HG03460 (cell line): ENCODE results near the gene C18orf63.
A peak's percentile ranks its signal among the peaks of the same experiment; 100 is the strongest.

Experiments used
- ATAC-seq: cut with Tn5 transposase; IDR thresholded peaks from one replicate; pipeline ENCODE4 v1.9.1; 2021; ENCODE audit not compliant: unreplicated experiment

Gene C18orf63

DNA sequence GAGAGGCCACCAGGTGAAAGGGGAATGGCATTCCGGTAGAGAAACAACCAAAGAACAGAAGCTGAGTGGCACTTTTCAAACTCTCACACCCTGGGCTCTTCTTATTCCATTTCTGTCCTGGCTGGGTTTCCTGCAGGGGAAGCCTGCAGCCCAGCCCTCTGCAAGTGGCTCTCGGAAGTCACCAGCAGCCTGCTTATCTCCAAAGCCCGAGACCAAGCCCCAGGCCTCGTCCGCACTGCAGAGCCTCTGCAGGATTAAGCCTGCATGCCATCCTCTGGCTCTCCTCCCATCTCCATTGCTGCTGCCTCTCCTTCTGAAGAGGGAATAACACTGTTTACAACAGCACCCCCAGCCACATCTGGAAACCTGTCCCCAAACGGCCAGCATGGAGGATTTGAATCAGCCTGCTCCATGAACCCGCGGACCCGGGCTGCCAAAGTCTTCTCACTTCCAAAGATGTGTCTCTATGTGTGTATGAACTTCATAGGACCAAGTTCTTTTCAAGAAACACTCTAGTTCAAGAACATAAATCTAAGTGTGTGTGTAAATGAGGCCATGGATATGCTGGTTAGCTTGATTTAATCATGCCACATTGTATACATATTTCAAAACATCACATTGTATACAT lies 87.3 kb downstream of the C18orf63 start:
- ATAC-seq: no peak

GRCh38 chr18:74407888-74408287 lies 92.2 kb downstream of the C18orf63 start:
- ATAC-seq: peak; percentile 64
